ENCODE measurements around the gene ART3.

The ART3 gene

DNA sequence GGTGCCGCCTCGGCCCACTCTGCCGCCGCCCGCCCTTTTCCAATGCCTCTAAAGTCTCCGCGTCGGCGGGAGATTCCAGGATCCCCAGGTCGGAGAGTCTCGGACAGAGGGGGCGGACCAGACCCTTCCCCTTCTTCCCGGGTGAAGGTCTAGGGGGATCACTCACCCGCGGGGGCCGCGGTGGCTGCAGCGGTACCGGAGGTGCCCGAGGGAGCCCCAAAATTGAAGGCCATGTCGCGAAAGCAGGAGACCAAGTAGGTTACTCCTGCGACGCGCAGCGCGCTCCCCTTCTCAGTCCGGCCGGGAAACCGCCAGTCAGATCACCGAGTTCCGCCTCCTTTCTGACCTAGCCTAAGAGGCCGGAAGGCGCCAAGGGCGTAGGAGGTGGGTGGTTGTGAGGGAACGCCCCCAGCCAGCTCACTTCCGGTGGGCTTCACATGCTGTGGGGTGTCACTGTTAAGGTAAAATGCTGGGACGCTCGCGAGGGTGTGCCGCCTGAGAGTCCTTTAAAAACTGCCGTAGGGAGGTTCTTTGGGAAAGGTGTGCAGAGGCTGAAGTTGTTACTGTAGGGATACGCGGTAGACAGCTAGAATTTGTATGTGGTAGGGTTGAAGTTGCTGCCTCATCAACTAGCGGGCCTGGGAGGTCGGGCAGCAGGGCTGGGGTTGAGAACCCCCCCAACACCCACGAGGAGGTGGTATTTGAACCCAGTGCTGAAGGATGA is 73.8 kb downstream of the ART3 start, which contains the start of gene NUP54:
Gene NUP54, minus strand, starts transcription at position 256 of the 724 bp plus-strand sequence. Its CDS starts 23 bp downstream, at position 233.
- peak; percentile 97 for DNase-seq (ENCODE audit: low spot score)

DNA sequence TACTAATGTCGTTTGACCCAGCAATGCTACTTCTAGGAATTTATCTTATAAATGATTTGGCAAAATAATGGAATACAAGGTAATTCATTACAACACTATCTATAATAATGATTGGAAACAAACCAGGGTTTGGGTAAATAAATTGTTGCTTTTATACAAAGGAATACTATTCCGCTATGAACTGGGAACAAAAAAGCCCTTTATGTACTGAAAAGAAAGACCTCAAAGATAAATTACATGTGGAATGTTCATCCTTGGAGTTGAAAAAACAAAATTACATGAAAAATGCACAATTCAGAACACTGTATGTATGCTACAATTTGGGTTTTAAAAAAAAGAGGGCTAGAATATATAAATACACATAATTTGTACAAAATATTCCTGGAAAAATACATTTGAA is 78.8 kb downstream of the ART3 start:
- no peak for DNase-seq (ENCODE audit: low spot score)

DNA sequence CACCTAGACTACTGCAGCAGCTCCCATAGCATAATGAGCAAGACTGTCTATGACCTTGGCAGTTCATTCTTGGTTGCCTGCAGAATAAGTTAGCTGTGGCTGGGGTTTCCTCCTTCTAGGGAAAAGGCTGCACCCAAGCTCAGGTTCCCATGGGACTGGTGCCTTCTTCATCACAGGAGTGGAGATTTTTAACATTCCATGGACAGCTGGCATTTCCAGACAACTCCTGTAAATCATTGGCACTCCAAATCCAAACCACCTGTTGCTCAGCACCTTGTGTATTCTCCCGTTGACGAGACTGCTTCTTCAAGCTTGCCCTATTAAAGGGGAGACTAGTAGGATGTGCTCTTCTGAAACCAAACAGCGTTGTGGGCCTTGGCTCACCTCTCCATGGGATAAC is 81.5 kb downstream of the ART3 start:
- no peak for DNase-seq (ENCODE audit: low spot score)

DNA sequence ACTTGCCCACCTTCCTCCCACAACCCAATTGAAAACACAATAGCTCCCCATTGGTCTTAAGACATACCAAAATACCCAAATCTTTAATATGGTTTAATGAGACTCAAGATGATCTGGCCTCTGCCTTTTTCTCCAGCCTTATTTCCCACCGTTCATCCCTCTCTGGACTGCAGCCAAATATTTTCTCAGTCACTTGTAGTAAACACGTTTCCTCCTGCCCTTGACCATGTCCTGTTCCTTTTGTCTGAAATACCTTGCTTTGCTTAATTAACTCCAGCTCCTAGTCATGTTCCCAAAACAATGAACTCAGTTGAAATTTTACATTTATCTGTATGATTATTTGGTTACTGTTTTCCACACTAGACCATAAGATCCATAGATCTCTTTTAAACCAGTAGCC is 82.1 kb downstream of the ART3 start:
- DNase-seq (ENCODE audit: low spot score), result no peak

DNA sequence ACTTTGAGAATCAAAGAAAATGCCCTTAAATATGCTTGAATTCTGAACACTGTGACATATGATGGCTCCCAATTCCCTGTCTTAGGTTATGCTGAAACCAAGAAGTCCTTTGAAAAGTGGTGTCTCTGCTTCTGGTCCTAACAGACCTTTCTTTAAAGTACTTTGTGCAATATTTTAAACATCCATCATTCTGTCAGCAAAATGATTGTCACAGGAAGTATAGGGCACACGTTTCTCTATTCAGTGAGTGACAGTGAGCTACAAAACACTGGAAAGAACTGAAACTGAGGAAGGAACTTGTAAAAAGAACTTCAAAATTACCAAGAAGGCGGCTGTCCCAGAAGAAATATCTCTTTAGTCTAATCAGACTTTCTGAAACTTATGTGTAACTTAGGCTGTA is 85.8 kb downstream of the ART3 start:
- no peak for DNase-seq (ENCODE audit: low spot score)
